Gastrocnemius medialis (tissue), 4 donors: Measurements from ENCODE around the gene RPN2. TPM values are rescaled to one million over a fixed set of nuclear protein-coding genes. Genes with fewer than 3 reads are reported as not detected.

ENCODE experiments used
- ATAC-seq, 2 donors: fragments of 150-250 bp; one replicate each; pipeline ENCODE4 v1.9.1; 2016
- DNase-seq, 2 donors: peaks; one replicate each; pipeline ENCODE4 v3.0.0-alpha.2; 2019
- H3K27ac ChIP-seq, 4 donors: fragments of 200-600 bp; sonication (generic); 1 replicate in 1 of 4; 2 replicates in 3 of 4; pipeline ENCODE4 v1.5.1; 2016 to 2018; ENCODE audit warnings: mild to moderate bottlenecking in 2 of 4, moderate library complexity in 1 of 4
- H3K27me3 ChIP-seq, 3 donors: fragments of 200-600 bp; sonication (generic) in 2 of 3; 1 replicate in 1 of 3; 2 replicates in 2 of 3; pipeline versions ENCODE4 v1.5.1 to v1.6.0; 2016 to 2019; ENCODE audit warnings: mild to moderate bottlenecking in 1 of 3, moderate library complexity in 1 of 3
- H3K36me3 ChIP-seq, 2 donors: fragments of 200-600 bp; sonication (generic) in 1 of 2; one replicate each; pipeline ENCODE4 v1.5.1; 2017 to 2018
- H3K4me1 ChIP-seq, 2 donors: fragments of 200-600 bp; sonication (generic) in 1 of 2; one replicate each; pipeline ENCODE4 v1.5.1; 2016 to 2017; ENCODE audit warnings: mild to moderate bottlenecking in 2 of 2
- H3K4me3 ChIP-seq, 4 donors: fragments of 200-600 bp; sonication (generic) in 3 of 4; 1 replicate in 1 of 4; 2 replicates in 3 of 4; pipeline ENCODE4 v1.5.1; 2016 to 2019; ENCODE audit warnings: mild to moderate bottlenecking in 2 of 4
- H3K9me3 ChIP-seq, 3 donors: fragments of 200-600 bp; sonication (generic) in 2 of 3; 1 replicate in 1 of 3; 2 replicates in 2 of 3; pipeline ENCODE4 v1.5.1; 2016 to 2019
- CTCF ChIP-seq, 5 experiments: fragments of 450-650 bp in 3 of 5; fragments of 200-600 bp in 2 of 5; sonication (generic) in 2 of 5; IDR thresholded peaks in 4 of 5; conservative IDR thresholded peaks in 1 of 5; 1 replicate in 4 of 5; 2 replicates in 1 of 5; pipeline ENCODE4 v1.5.1; 2016 to 2019; ENCODE audit warnings: antibody characterized with exemption in 5 of 5, mild to moderate bottlenecking in 3 of 5, moderate library complexity in 3 of 5
- POLR2A ChIP-seq, 2 donors: fragments of 450-650 bp; IDR thresholded peaks; one replicate each; pipeline ENCODE4 v1.6.1; 2017; ENCODE audit warnings: antibody characterized with exemption in 2 of 2, mild to moderate bottlenecking in 2 of 2, moderate library complexity in 2 of 2
- in situ Hi-C, 4 donors: fragments of 200-750 bp; cut with MboI; loops; one replicate each; pipeline versions ENCODE4 v1.15.0 to v1.8.0; 2017; ENCODE audit warnings: low sequenced_read_pairs in 4 of 4
- intact Hi-C: fragments of 100-400 bp; cut with DNase I; formaldehyde crosslinking; loops from one replicate; pipeline ENCODE4 v1.15.1; 2023; ENCODE audit warnings: low total_unique reads
- total RNA-seq, 4 donors: library from RNA; depleted of rRNA; stranded (reverse); fragments of >200 nt; gene quantifications; one replicate each; pipeline versions ENCODE4 v1.1.0 to v1.2.3, GENCODE V29; 2016

Gene RPN2
- total RNA-seq, 4 donors from 2014 or later = 85.7 to 132 (median 127) TPM

DNA sequence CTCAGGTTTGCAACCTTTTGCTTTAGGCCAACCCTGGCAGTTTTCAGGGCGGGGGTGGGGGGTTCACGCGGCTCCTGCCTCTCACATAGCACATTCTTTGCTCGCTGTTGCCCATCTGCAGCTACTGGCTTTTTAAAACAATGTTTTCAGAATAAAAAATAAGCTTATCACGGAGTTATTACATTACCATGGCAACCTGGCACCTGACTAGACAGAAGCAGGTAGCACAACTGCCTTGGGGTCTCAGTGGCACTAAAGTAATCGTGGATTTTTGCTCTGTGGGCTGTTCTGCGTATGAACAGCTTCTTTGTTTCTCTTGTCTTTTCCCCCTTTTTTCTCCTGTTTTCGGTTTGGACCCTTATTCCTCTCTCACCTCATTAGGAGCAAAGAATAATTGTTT lies 101.3 kb downstream of the RPN2 start:
- intact Hi-C loops = no loop called here
- Histone ChIP-seq H3K9me3 (no peaks in the 10 kb centered on the region), H3K27ac (no peak overlapping the region), H3K27me3 (no peaks in the 10 kb centered on the region), H3K4me3 (no peak overlapping the region), H3K36me3 (no peaks in the 10 kb centered on the region), H3K4me1 (peaks cover 8 to 13% of the 10 kb centered on the region in 2 donors)
- ATAC-seq = no peak
- no peak for DNase-seq
- in situ Hi-C loops = no loop called here
- TF ChIP-seq POLR2A (IDR thresholded peaks at IDR 0.05) (no peak), CTCF (IDR thresholded peaks at IDR 0.05 in 4 of 5, conservative IDR thresholded peaks at IDR 0.05 in 1 of 5) (no peak)

- H3K27ac ChIP-seq = no peak overlapping the region
- intact Hi-C loops = no loop called here
Measured at GRCh38 chr20:37282556-37282955, 103.4 kb downstream of the RPN2 start.

GRCh38 chr20:37283530-37284195 lies 104.5 kb downstream of the RPN2 start:
- in situ Hi-C loops = no loop called here
- H3K27ac ChIP-seq = no peak overlapping the region
- ATAC-seq (no peak), DNase-seq (no peak)
- no peak overlapping the region for H3K4me3 ChIP-seq
- H3K36me3 ChIP-seq = no peaks in the 10 kb centered on the region
- intact Hi-C loops = no loop called here
- H3K9me3 ChIP-seq = no peaks in the 10 kb centered on the region
- TF ChIP-seq POLR2A (IDR thresholded peaks at IDR 0.05) = no peak
- no peak for TF ChIP-seq CTCF (IDR thresholded peaks at IDR 0.05 in 4 of 5, conservative IDR thresholded peaks at IDR 0.05 in 1 of 5)
- H3K4me1 ChIP-seq = peaks cover 0 to 3% of the 10 kb centered on the region in 2 donors
- no peaks in the 10 kb centered on the region for H3K27me3 ChIP-seq

More at GRCh38 chr20:37282556-37282955, 103.4 kb downstream of the RPN2 start:
- H3K4me1 ChIP-seq = peaks cover 0 to 3% of the 10 kb centered on the region in 2 donors
- no peaks in the 10 kb centered on the region for H3K9me3 ChIP-seq
- no peaks in the 10 kb centered on the region for H3K27me3 ChIP-seq
- in situ Hi-C loops = no loop called here
- no peak overlapping the region for H3K4me3 ChIP-seq
- DNase-seq = no peak
- no peak for TF ChIP-seq POLR2A (IDR thresholded peaks at IDR 0.05)
- TF ChIP-seq CTCF (IDR thresholded peaks at IDR 0.05 in 4 of 5, conservative IDR thresholded peaks at IDR 0.05 in 1 of 5) = no peak
- no peak for ATAC-seq
- no peaks in the 10 kb centered on the region for H3K36me3 ChIP-seq

- intact Hi-C loops = loop anchor here (5.0 kb wide), 1 partner anchor 87 kb away; no protein-coding TSS in a partner anchor
- DNase-seq = no peak
- Histone ChIP-seq H3K36me3 (no peaks in the 10 kb centered on the region), H3K4me3 (no peak overlapping the region), H3K9me3 (no peaks in the 10 kb centered on the region), H3K27ac (no peak overlapping the region), H3K27me3 (no peaks in the 10 kb centered on the region), H3K4me1 (peaks cover 0 to 3% of the 10 kb centered on the region in 2 donors)
- no peak for TF ChIP-seq POLR2A (IDR thresholded peaks at IDR 0.05)
- no peak for TF ChIP-seq CTCF (IDR thresholded peaks at IDR 0.05 in 4 of 5, conservative IDR thresholded peaks at IDR 0.05 in 1 of 5)
- ATAC-seq = no peak
- in situ Hi-C loops = no loop called here
Measured at GRCh38 chr20:37284691-37285161, 105.6 kb downstream of the RPN2 start.
